ENCODE data around the gene CEMIP.
"Not testable (repeated sequence)": the region's sequence is repeated elsewhere in the genome, so short reads cannot be mapped to it uniquely, and the experiment has no call there.

CEMIP gene

GRCh38 chr15:80758130-80758745, 20.9 kb upstream of the CEMIP start:
- DNase-seq = no peak

- DNase-seq = no peak
These were observed 18.2 kb upstream of the CEMIP start for GRCh38 chr15:80760960-80761359.

GRCh38 chr15:80761754-80762153, 17.4 kb upstream of the CEMIP start:
- DNase-seq = no peak

- not testable (repeated sequence) for DNase-seq
These were observed 15.9 kb upstream of the CEMIP start for GRCh38 chr15:80763235-80763634.

GRCh38 chr15:80764535-80764934, 14.6 kb upstream of the CEMIP start:
- DNase-seq = no peak

GRCh38 chr15:80766275-80766674, 12.9 kb upstream of the CEMIP start:
- no peak for DNase-seq

DNA sequence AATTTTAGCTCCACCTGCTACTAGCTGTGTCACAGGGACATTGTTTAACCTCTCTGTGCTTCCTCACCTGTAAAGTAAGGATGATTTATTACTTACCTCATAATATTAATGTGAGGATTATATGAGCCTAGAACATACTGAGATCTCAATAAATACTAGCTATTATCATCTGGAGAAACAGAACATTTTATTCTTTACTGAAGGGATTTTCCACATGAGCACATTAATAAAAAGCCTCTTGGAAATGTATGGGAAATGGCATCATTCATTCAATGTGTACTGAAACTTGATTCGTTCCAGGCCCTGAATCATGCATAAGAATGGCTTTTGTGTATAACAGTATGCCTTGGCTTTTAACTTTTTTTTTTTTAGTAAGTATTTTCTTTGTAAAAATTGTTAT, 11.0 kb upstream of the CEMIP start:
- no peak for DNase-seq

GRCh38 chr15:80769153-80769828, 9.9 kb upstream of the CEMIP start:
- no peak for DNase-seq

GRCh38 chr15:80769829-80770705, 9.1 kb upstream of the CEMIP start:
- no peak for DNase-seq

GRCh38 chr15:80773122-80773551, 6.0 kb upstream of the CEMIP start:
- DNase-seq = peak; percentile 62

GRCh38 chr15:80773792-80774352, 5.3 kb upstream of the CEMIP start:
- no peak for DNase-seq

DNA sequence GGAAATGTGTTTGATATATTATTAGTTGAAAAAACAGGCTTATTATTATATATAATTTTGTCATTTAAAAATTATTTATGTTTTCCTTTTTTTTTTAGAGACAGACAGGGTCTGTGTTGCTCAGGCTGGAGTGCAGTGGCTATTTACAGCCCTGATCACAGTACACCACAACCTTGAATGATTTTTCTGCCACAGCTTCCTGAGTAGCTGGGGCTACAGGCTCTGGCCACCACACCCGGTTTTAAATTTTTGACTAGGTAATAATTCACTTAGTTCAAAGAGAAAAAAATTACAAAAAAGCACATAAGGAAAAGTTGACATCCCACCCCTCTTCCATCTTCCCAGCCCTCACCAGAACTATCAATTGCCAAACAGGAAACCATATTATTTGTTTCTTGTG, 4.7 kb upstream of the CEMIP start:
- no peak for DNase-seq

- DNase-seq = no peak
These were observed 3.8 kb upstream of the CEMIP start for GRCh38 chr15:80775338-80775737.

- no peak for DNase-seq
These were observed 2.6 kb upstream of the CEMIP start for GRCh38 chr15:80776420-80777045.

DNA sequence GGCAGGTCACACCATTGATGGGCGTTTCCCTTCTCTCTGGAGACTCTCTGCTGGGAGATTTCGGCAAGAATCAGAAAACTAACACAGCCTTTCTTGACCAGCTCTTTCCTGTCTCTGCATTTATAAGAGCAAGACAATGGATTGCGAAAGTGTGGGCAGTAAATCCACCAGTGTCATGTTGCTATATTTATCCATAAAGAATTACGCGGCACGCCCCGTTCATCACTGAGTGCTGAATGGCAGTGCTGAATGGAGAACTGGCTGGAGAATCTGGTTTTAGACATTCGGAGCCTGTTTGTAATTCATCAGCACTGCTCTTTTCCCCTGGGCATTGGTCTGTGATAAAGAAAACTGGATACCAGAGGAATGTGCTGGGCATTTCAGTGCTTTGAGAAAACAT, 2.0 kb upstream of the CEMIP start:
- DNase-seq = no peak

DNA sequence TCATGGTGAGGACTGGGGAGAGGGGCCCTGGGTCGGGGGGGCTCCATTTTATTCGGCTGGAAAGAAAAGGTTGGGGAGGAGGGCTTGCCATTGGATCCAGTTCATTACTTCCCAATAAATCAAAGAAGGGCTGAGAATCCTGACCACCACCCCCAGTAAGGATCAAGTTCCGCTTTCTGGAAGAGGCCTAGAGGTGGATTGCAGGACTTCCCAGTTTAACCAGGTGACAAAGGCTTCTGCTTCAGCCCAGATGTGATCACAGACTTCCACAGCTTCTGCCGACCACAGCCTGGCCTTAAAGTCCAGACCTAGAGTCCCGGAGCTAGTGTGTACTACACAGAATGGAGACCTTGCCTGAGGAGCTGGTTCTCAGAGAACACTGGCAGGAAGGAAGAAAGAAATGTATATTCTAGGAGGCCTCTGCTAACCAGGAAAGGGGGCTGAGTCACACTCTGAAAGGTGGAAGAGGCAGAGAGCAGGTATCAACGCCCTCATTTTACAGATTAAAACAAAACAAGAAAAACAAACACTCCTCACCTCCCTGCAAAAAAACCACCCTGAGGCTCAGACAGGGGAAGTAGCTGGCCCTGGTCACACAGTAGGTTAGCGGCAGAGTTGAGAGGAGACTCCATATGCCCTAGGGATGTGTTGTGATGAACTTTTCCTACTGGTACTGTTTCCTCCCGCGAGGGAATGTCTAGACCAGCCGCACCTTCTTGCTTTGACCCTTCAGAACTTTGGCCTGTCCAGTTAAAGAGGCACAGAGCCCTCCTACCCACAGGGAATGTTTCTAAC, 1.1 kb upstream of the CEMIP start:
- no peak for DNase-seq

DNA sequence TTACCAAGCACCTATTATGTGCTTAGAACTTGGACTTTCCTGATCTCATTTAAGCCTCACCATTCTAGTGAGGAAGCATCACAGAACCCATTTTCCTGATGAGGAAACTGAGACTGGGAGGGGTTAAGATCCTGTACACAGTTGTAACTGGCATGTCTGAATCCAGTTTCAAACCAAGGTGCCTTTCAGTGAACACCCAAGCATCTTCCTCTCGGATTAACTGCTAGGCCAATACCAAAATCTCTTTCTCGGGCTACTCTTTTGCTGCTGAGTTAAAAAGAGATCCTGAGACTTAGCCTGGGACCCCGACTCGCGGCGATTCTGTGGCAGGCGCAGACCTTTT, 578 bp upstream of the CEMIP start:
- DNase-seq = no peak

DNA sequence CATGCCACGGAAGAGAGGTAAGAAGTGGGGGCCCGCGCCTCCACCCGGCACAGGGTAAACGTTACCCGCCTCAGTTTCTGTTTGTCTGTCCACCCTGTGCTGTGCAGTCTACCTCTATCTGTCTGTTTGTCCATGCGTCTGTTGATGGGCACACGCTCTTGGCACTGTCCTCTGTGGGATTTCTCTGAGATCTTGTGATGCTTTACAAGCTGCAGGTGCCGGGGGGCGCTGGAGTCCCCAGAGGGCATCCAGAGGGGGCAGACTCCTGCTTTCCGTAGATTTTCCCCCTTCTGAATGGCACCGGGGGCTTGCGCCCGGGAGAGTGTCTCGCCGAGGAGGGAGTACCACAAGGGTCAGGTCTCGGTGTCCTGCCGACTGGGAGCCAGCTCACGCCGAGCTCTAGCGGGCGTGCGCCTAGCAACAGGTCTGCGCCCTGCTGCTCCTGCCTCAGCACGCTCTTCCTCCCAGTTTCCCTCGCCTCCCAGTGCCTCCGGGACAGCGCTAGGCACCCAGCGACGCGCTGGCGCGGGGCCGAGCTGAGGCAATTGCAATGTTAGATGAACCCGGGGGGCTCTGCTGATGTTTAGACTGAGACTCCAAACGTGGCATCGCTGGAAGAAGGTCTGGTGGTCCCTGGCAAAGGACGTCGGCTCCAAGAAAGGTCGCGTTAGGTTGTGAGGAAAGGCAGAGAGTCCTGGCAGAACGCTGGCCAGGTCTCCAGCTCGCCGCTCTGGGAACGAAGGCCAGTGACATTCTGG, 667 bp downstream of the CEMIP start:
- DNase-seq = no peak

GRCh38 chr15:80780416-80781221, 1.4 kb downstream of the CEMIP start:
- DNase-seq = peak; percentile 7

DNA sequence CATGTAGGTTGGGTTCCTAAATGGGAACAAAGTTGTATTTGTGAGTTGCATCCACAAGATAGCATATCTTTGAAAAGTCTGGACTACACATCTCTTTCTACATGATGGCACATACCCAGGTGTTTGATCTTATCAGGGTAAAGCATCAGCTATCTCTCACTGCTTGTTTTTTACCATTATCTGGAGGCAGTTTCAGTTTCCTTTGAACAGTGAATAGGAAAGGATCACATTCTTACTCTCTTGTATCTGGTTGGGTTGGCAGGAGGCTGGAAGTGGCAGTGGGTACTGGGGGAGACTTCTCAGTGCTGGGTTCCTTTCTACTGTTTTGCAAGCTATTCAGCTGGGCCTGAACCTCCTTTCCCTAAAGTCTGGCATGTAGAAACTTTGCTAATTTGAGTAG, 4.1 kb downstream of the CEMIP start:
- no peak for DNase-seq

- no peak for DNase-seq
These were observed 6.2 kb downstream of the CEMIP start for GRCh38 chr15:80785335-80785734.
